HepG2 (cell line): Measurements from ENCODE around the gene PRKCI. TPM values are rescaled to one million over a fixed set of nuclear protein-coding genes. Genes with fewer than 3 reads are reported as not detected.

Experiments used
- ATAC-seq: fragments of 200-7000 bp; cut with Tn5 transposase; 3 replicates; pipeline ENCODE4 v1.9.1; 2020; ENCODE audit warnings: mild to moderate bottlenecking, moderate library complexity
- BruUV-seq: library from RNA; stranded (reverse); fragments of 400-500 nt; replicated peaks from 2 replicates; lab custom pipeline; 2021; lab: Mats Ljungman, UMichigan
- CTCF ChIA-PET: fragments of 300-600 bp; formaldehyde crosslinking; extraction: SDS; loops from one replicate; lab custom pipeline; 2021; ENCODE audit warnings: low total read pairs, inconsistent platforms, low intra/inter-chr PET ratio; lab: Yijun Ruan, JAX
- POLR2A ChIA-PET: fragments of 350-600 bp; sonication (Branson Sonifier 250); formaldehyde crosslinking; loops from one replicate; lab custom pipeline; 2020; ENCODE audit warnings: antibody characterized with exemption, inconsistent platforms; lab: Yijun Ruan, JAX
- DNase-seq: peaks from one replicate; pipeline ENCODE4 v3.0.0-alpha.2; 2015; ENCODE audit warnings: low spot score
- FAIRE-seq: peaks from 3 replicates; lab custom pipeline; 2011; peaks lifted over from hg19 to GRCh38; lab: Jason Lieb, UNC
- H2AFZ ChIP-seq: one replicate; pipeline ENCODE4 v1.6.1; 2011; ENCODE audit warnings: low read length, inconsistent platforms
- H3K27ac ChIP-seq: fragments of 300-600 bp; 3 replicates; pipeline ENCODE4 v1.8.0; 2011; ENCODE audit warnings: mixed run types, mild to moderate bottlenecking, mixed read lengths, low read length, inconsistent platforms; ENCODE audit not compliant: insufficient read depth; ENCODE audit errors: extremely low read length
- H3K27me3 ChIP-seq, 2 experiments: fragments of 200-600 bp in 1 of 2; 2 replicates in 1 of 2; 3 replicates in 1 of 2; pipeline versions ENCODE4 v1.6.0 to v1.8.0; 2011; ENCODE audit warnings: low read length in 2 of 2, mild to moderate bottlenecking in 2 of 2, moderate library complexity in 2 of 2, inconsistent platforms in 1 of 2; ENCODE audit not compliant: insufficient read depth in 2 of 2, control insufficient read depth in 1 of 2
- H3K36me3 ChIP-seq, 2 experiments: fragments of 200-600 bp in 1 of 2; replicated peaks in 1 of 2; 2 replicates in 1 of 2; 3 replicates in 1 of 2; pipeline versions ENCODE4 v1.5.1 to v1.8.0; 2011; ENCODE audit warnings: low read length in 2 of 2, inconsistent platforms in 1 of 2; ENCODE audit not compliant: insufficient read depth in 2 of 2, control insufficient read depth in 1 of 2
- H3K4me1 ChIP-seq: 2 replicates; pipeline ENCODE4 v1.5.1; 2012; ENCODE audit warnings: low read length, inconsistent platforms; ENCODE audit not compliant: insufficient read depth
- H3K4me2 ChIP-seq: 2 replicates; pipeline ENCODE4 v1.6.0; 2011; ENCODE audit warnings: low read depth, low read length, inconsistent platforms
- H3K4me3 ChIP-seq, 3 experiments: fragments of 200-600 bp in 1 of 3; sonication (generic), shearing (Covaris generic) in 1 of 3; replicated peaks in 1 of 3; 2 replicates each; pipeline ENCODE4 v1.5.1; 2011 to 2016; ENCODE audit warnings: low read length in 3 of 3, inconsistent platforms in 2 of 3, low read depth in 2 of 3, mild to moderate bottlenecking in 2 of 3, control low read depth in 1 of 3, mixed read lengths in 1 of 3; ENCODE audit not compliant: insufficient read depth in 1 of 3
- H3K79me2 ChIP-seq: one replicate; pipeline ENCODE4 v1.6.1; 2011; ENCODE audit warnings: low read length, inconsistent platforms; ENCODE audit not compliant: insufficient read depth
- H3K9ac ChIP-seq: 2 replicates; pipeline ENCODE4 v1.6.0; 2011; ENCODE audit warnings: mild to moderate bottlenecking, low read depth, low read length, inconsistent platforms; ENCODE audit not compliant: insufficient read depth
- H3K9me3 ChIP-seq: 2 replicates; pipeline ENCODE4 v1.5.1; 2012; ENCODE audit warnings: mild to moderate bottlenecking, low read length
- H4K20me1 ChIP-seq: 2 replicates; pipeline ENCODE4 v1.6.0; 2011; ENCODE audit warnings: inconsistent platforms, mild to moderate bottlenecking, low read length, moderate library complexity; ENCODE audit not compliant: insufficient read depth
- EP300 ChIP-seq, 3 experiments: sonication (generic) in 1 of 3; formaldehyde crosslinking in 1 of 3; IDR thresholded peaks; 2 replicates each; pipeline versions ENCODE4 v1.5.1 to v1.6.1; 2011 to 2020; ENCODE audit warnings: low read depth in 2 of 3, low read length in 2 of 3, borderline replicate concordance in 1 of 3, improper control_type of control experiment in 1 of 3, mild to moderate bottlenecking in 1 of 3, missing genetic modification reagents in 1 of 3, moderate library complexity in 1 of 3
- ETV6 ChIP-seq: sonication (generic); formaldehyde crosslinking; conservative IDR thresholded peaks from 2 replicates; pipeline ENCODE4 v1.4.0; 2020; ENCODE audit warnings: missing genetic modification reagents
- KLF16 ChIP-seq, 2 experiments: sonication (generic) in 1 of 2; formaldehyde crosslinking in 1 of 2; IDR thresholded peaks; 2 replicates each; pipeline versions ENCODE4 v1.6.1 to v1.8.0; 2016 to 2023; ENCODE audit warnings: missing genetic modification reagents in 2 of 2, missing compliant biosample characterization in 1 of 2
- SPEN ChIP-seq: sonication (generic); formaldehyde crosslinking; IDR thresholded peaks from 2 replicates; pipeline ENCODE4 v1.5.1; 2020; ENCODE audit warnings: low read depth, mild to moderate bottlenecking, missing genetic modification reagents
- ZNF567 ChIP-seq: sonication (generic); formaldehyde crosslinking; IDR thresholded peaks from 2 replicates; pipeline ENCODE4 v1.8.1; 2023; ENCODE audit warnings: mild to moderate bottlenecking, missing genetic modification reagents, borderline replicate concordance
- ZNF605 ChIP-seq: sonication (generic); formaldehyde crosslinking; IDR thresholded peaks from 2 replicates; pipeline ENCODE4 v1.8.0; 2022; ENCODE audit warnings: mild to moderate bottlenecking, missing genetic modification reagents
- ZNF652 ChIP-seq: IDR thresholded peaks from 2 replicates; pipeline ENCODE4 v1.6.1; 2016; ENCODE audit warnings: low read depth, borderline replicate concordance
- ZNF781 ChIP-seq: sonication (generic); formaldehyde crosslinking; IDR thresholded peaks from 2 replicates; pipeline ENCODE4 v1.5.1; 2020; ENCODE audit warnings: borderline replicate concordance, mild to moderate bottlenecking, missing genetic modification reagents; ENCODE audit errors: not compliant biosample characterization
- WGBS: methylation state at CpG from one replicate; pipeline ENCODE4 v1.1.6; 2017; ENCODE audit warnings: low lambda C conversion rate; 5-methylcytosine and 5-hydroxymethylcytosine counted together
- in situ Hi-C: cut with HindIII; loops from 2 replicates; pipeline ENCODE4 v1.10.0; 2017; ENCODE audit warnings: low pct_unique_long_range_greater_than_20kb; ENCODE audit not compliant: extremely low pct_ligation_motif_present
- intact Hi-C: fragments of 100-400 bp; cut with micrococcal nuclease; formaldehyde crosslinking; loops from one replicate; pipeline ENCODE4 v1.10.0; 2022; ENCODE audit not compliant: unreplicated experiment
- polyA plus RNA-seq, 8 experiments: library from polyadenylated mRNA; depleted of rRNA in 3 of 8; stranded (reverse) in 7 of 8; unstranded in 1 of 8; fragments of >200 nt; fragmentation: Illumina TruSeq in 4 of 8; extraction: Trizol in 4 of 8; gene quantifications; 2 replicates each; pipeline versions ENCODE4 v1.2.1 to v1.2.3, GENCODE V29; 2011 to 2016; ENCODE audit warnings: low read depth in 4 of 8, missing spikeins in 1 of 8, mixed read lengths in 1 of 8; ENCODE audit not compliant: insufficient read depth in 1 of 8
- total RNA-seq, 5 experiments: library from RNA; depleted of rRNA; stranded (reverse); fragments of >200 nt; fragmentation: Illumina TruSeq; extraction: Trizol; gene quantifications; 2 replicates each; pipeline ENCODE4 v1.2.3, GENCODE V29; 2016; ENCODE audit warnings: low read depth in 1 of 5

The PRKCI gene
- total and polyA plus RNA-seq, 2 of the 13 experiments (the other 11 are each of a cell fraction or from before 2014, with no cell fraction given): 17.2 to 30.4 TPM

DNA sequence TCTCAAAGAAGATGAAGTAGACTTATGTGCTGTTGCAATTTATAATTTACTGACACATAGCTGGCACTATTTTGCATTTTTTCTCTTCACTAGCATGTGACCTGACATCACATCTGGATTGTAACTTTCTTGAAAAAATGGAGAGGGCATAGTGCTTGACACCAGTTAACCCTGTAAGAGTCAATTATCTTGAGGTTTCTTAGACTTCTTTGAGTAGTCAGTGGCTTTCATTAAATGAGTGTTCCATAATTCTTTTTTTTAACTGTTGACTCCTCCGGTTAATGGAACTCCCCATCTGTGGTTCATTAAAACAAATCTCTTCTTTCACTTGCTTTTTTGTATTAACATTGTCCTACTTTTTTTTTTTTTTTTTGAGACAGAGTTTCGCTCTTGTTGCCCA lies 16.9 kb upstream of the PRKCI start:
- H3K27me3 ChIP-seq: no peaks in the 10 kb centered on the region
- WGBS: 100% methylated on average over 2 of the region's 2 CpGs
- POLR2A ChIA-PET: no interaction called here
- H3K9me3 ChIP-seq: no peaks in the 10 kb centered on the region
- H3K36me3 ChIP-seq: no peaks in the 10 kb centered on the region
- H3K79me2 ChIP-seq: no peaks in the 10 kb centered on the region
- no peak overlapping the region for H3K4me3 ChIP-seq
- H3K4me2 ChIP-seq: no peak overlapping the region
- H3K4me1 ChIP-seq: peaks cover 64% of the 10 kb centered on the region
- H3K27ac ChIP-seq: no peak overlapping the region
- in situ Hi-C loops: no loop called here
- DNase-seq (no peak), ATAC-seq (no peak), FAIRE-seq (no peak)
- H4K20me1 ChIP-seq: no peaks in the 10 kb centered on the region
- CTCF ChIA-PET: no interaction called here
- intact Hi-C loops: loop anchor here (2.0 kb wide), 1 partner anchor 17 kb away; no protein-coding TSS in a partner anchor
- TF ChIP-seq KLF16 (CRISPR knock-in tag; IDR thresholded peaks at IDR 0.05): no peak
- no peak for TF ChIP-seq SPEN
- TF ChIP-seq ZNF652 (CRISPR knock-in tag): no peak
- TF ChIP-seq ZNF605 (CRISPR knock-in tag): no peak
- TF ChIP-seq ETV6: no peak
- no peak for TF ChIP-seq ZNF781 (CRISPR knock-in tag)
- no peak for TF ChIP-seq ZNF567 (CRISPR knock-in tag)
- no peak for TF ChIP-seq EP300 (IDR thresholded peaks at IDR 0.05; ENCODE audit: low read depth in 2 of 2, low read length in 2 of 2)
- TF ChIP-seq EP300 (CRISPR knock-in tag; IDR thresholded peaks at IDR 0.05; ENCODE audit: borderline replicate concordance): no peak
- no peak overlapping the region for H2AFZ ChIP-seq
- H3K9ac ChIP-seq: no peak overlapping the region
- no TSS peak for BruUV-seq
